ENCODE measurements around the gene TMC6. TPM values are rescaled to one million over a fixed set of nuclear protein-coding genes. Genes with fewer than 3 reads are reported as not detected.

The TMC6 gene
- total RNA-seq (2022; extraction: Qiagen RNA extraction; ENCODE audit: low read depth), result 8.5 to 11.4 TPM (median 10.5 TPM) in 5 replicates

GRCh38 chr17:78128551-78129350 is at the start of gene TMC6:
TMC6 (minus strand) TSS chr17:78128755; CDS start chr17:78126832, 1,923 bp downstream.

DNA sequence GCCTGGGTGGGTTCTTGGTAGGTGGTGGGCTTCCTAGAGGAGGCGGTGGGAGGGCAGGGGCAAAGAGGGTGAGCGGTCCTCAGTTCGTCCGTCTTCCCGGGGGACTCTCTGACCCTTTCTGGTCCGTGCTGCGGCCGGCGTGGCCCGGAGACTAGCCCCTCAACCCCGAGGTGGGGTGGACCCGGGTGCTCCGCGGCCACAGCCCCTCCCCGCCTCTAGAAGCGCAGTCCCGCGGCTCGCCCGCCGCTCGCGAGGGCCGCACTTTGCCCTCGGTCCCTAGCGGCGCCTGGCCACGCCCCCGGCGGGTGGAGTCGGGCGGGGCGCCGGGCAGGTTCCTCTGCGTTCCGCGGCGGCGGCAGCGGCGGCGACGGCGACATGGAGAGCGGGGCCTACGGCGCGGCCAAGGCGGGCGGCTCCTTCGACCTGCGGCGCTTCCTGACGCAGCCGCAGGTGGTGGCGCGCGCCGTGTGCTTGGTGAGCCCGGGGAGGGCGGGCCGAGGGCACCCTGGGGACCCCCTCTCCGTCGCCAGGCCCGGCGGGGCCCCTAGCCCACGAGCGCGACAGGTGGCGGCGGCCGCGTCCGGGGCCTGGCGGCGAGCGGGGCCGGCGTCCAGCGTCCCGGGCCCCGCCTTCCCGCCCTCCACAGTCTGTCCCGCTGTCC is 39.8 kb upstream of the TMC6 start, which contains the start of gene SYNGR2:
SYNGR2 (plus strand) TSS at position 340 of the 661 bp plus-strand sequence; CDS start at position 376, 36 bp downstream.

DNA sequence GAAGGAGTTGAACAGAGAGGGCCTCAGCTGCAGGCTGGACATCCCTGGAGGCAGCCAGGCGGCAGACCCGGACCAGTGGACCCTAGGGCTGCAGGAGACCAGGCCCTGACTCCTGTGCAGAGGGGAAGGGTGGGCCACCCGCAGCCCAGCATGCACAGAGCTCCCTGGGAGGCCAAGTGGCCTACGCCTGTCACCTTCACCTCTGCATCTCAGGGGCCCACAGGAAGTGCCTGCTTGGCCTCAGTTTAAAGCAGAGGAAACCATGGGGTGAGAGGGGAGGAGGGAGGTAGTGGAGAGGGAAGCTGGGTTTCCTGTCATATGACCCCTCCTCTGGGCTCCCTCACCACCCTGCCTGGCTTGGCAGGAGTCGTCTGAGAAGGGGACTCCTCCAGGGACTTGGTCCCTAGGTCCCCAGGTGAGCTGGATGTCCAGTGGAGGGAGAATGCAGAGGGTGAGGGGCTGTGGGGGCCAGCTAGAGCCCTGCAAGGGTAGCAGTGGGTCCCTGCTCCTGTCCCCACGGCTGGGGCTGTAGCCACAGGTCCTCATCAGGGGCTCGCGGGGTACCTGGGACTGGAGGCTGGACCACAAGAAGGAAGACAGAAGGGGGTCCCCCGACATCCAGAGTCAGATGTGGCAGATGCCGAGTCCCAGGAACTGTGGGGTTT is 2.0 kb upstream of the TMC6 start, which contains the start of gene TMC8:
TMC8 (plus strand) TSS at position 335 of the 665 bp plus-strand sequence. CDS start 818 bp downstream, outside the sequence.

Other genes with a start within 250 kb of the TMC6 start
- gene TNRC6C, start 170.1 kb downstream of the TMC6 start, total RNA-seq (2022; extraction: Qiagen RNA extraction; ENCODE audit: low read depth), result 1.4 to 2.5 TPM (median 2.4 TPM) in 5 replicates
- gene TMC8, start 2.0 kb upstream of the TMC6 start, total RNA-seq (2022; extraction: Qiagen RNA extraction; ENCODE audit: low read depth), result 0.22 to 0.43 TPM (median 0.38 TPM) in 5 replicates
- gene C17orf99, start 17.6 kb upstream of the TMC6 start, total RNA-seq (2022; extraction: Qiagen RNA extraction; ENCODE audit: low read depth), result not detected in 5 replicates
- 110 to 207 TPM (median 195 TPM) in 5 replicates for gene SYNGR2, start 39.8 kb upstream of the TMC6 start, total RNA-seq (2022; extraction: Qiagen RNA extraction; ENCODE audit: low read depth)
- 213 to 277 TPM (median 227 TPM) in 5 replicates for gene TK1, start 58.3 kb upstream of the TMC6 start, total RNA-seq (2022; extraction: Qiagen RNA extraction; ENCODE audit: low read depth)
- 41.9 to 63.1 TPM (median 42.2 TPM) in 5 replicates for gene AFMID, start 58.6 kb upstream of the TMC6 start, total RNA-seq (2022; extraction: Qiagen RNA extraction; ENCODE audit: low read depth)
- gene BIRC5, start 85.5 kb upstream of the TMC6 start, total RNA-seq (2022; extraction: Qiagen RNA extraction; ENCODE audit: low read depth), result 101 to 114 TPM (median 110 TPM) in 5 replicates
- not detected in 5 replicates for gene TMEM235, start 102.9 kb upstream of the TMC6 start, total RNA-seq (2022; extraction: Qiagen RNA extraction; ENCODE audit: low read depth)
- 33.3 to 47.2 TPM (median 40.3 TPM) in 5 replicates for gene SOCS3, start 231.3 kb upstream of the TMC6 start, total RNA-seq (2022; extraction: Qiagen RNA extraction; ENCODE audit: low read depth)
- gene PGS1, start 249.9 kb upstream of the TMC6 start, total RNA-seq (2022; extraction: Qiagen RNA extraction; ENCODE audit: low read depth), result 21.8 to 28.7 TPM (median 28.0 TPM) in 5 replicates